Adipose tissue (tissue), 3 donors: Measurements from ENCODE around the gene SH3RF3. TPM values are rescaled to one million over a fixed set of nuclear protein-coding genes. Genes with fewer than 3 reads are reported as not detected.

Experiments
- H3K27ac ChIP-seq: one replicate; pipeline ENCODE4 v1.5.1; 2013; ENCODE audit warnings: low read depth, low read length
- WGBS, 3 donors: extraction: QIAGEN DNeasy Blood & Tissue Kit; methylation state at CpG; one replicate each; pipeline ENCODE4 v1.1.7; 2013; 5-methylcytosine and 5-hydroxymethylcytosine counted together
- polyA plus RNA-seq, 3 donors: library from polyadenylated mRNA; stranded (reverse); fragments of 200-250 nt; gene quantifications; one replicate each; pipeline ENCODE4 v1.2.3, GENCODE V29; 2013
- donor health status: healthy with polysubstance abuse.
- donor health status: Bipolar disorder and iron deficiency.
- donor health status: healthy.

Gene SH3RF3
- polyA plus RNA-seq, 3 donors = 1.2 to 6.5 (median 5.4) TPM

- no peak overlapping the region for H3K27ac ChIP-seq
- WGBS, 3 donors = 94 to 97% (median 96%) methylated on average over 22 of the region's 22 CpGs
These were observed 74.4 kb downstream of the SH3RF3 start for GRCh38 chr2:109203246-109204011.

GRCh38 chr2:109204412-109204811 lies 75.4 kb downstream of the SH3RF3 start:
- H3K27ac ChIP-seq = no peak overlapping the region
- WGBS, 3 donors = 92 to 99% (median 92%) methylated on average over 3 of the region's 3 CpGs

- 95 to 97% (median 95%) methylated on average over 6 of the region's 6 CpGs for WGBS, 3 donors
These were observed 76.4 kb downstream of the SH3RF3 start for GRCh38 chr2:109205447-109205846.

GRCh38 chr2:109206569-109207146 lies 77.7 kb downstream of the SH3RF3 start:
- H3K27ac ChIP-seq = no peak overlapping the region
- 96 to 99% (median 98%) methylated on average over 2 of the region's 2 CpGs for WGBS, 3 donors

More at GRCh38 chr2:109205447-109205846, 76.4 kb downstream of the SH3RF3 start:
- no peak overlapping the region for H3K27ac ChIP-seq

GRCh38 chr2:109207176-109207575 lies 78.2 kb downstream of the SH3RF3 start:
- 54 to 81% (median 66%) methylated on average over 1 of the region's 1 CpG for WGBS, 3 donors
- H3K27ac ChIP-seq = no peak overlapping the region

- 88 to 97% (median 95%) methylated on average over 3 of the region's 3 CpGs for WGBS, 3 donors
These were observed 79.3 kb downstream of the SH3RF3 start for GRCh38 chr2:109208071-109208950.

GRCh38 chr2:109208951-109209335 lies 79.9 kb downstream of the SH3RF3 start:
- 77 to 87% (median 87%) methylated on average over 6 of the region's 6 CpGs for WGBS, 3 donors
- no peak overlapping the region for H3K27ac ChIP-seq

More at GRCh38 chr2:109208071-109208950, 79.3 kb downstream of the SH3RF3 start:
- H3K27ac ChIP-seq = no peak overlapping the region

GRCh38 chr2:109209412-109209811 lies 80.4 kb downstream of the SH3RF3 start:
- no peak overlapping the region for H3K27ac ChIP-seq
- WGBS, 3 donors = 36 to 50% (median 49%) methylated on average over 4 of the region's 4 CpGs

GRCh38 chr2:109209941-109210340 lies 80.9 kb downstream of the SH3RF3 start:
- no peak overlapping the region for H3K27ac ChIP-seq
- WGBS, 3 donors = 84 to 86% (median 84%) methylated on average over 7 of the region's 7 CpGs

GRCh38 chr2:109210431-109211200 lies 81.6 kb downstream of the SH3RF3 start:
- H3K27ac ChIP-seq = no peak overlapping the region
- WGBS, 3 donors = 27 to 60% (median 35%) methylated on average over 7 of the region's 7 CpGs

GRCh38 chr2:109211315-109211714 lies 82.3 kb downstream of the SH3RF3 start:
- 68 to 91% (median 86%) methylated on average over 10 of the region's 10 CpGs for WGBS, 3 donors
- no peak overlapping the region for H3K27ac ChIP-seq

- 89 to 93% (median 90%) methylated on average over 10 of the region's 10 CpGs for WGBS, 3 donors
These were observed 84.0 kb downstream of the SH3RF3 start for GRCh38 chr2:109212836-109213563.

GRCh38 chr2:109213646-109214433 lies 84.8 kb downstream of the SH3RF3 start:
- no peak overlapping the region for H3K27ac ChIP-seq
- 48 to 68% (median 58%) methylated on average over 16 of the region's 16 CpGs for WGBS, 3 donors

More at GRCh38 chr2:109212836-109213563, 84.0 kb downstream of the SH3RF3 start:
- H3K27ac ChIP-seq = no peak overlapping the region

- H3K27ac ChIP-seq = no peak overlapping the region
- WGBS, 3 donors = 82 to 85% (median 84%) methylated on average over 11 of the region's 11 CpGs
These were observed 85.8 kb downstream of the SH3RF3 start for GRCh38 chr2:109214651-109215371.

GRCh38 chr2:109215866-109216265 lies 86.9 kb downstream of the SH3RF3 start:
- 90 to 96% (median 96%) methylated on average over 11 of the region's 11 CpGs for WGBS, 3 donors
- H3K27ac ChIP-seq = no peak overlapping the region

- no peak overlapping the region for H3K27ac ChIP-seq
- 64 to 84% (median 78%) methylated on average over 6 of the region's 6 CpGs for WGBS, 3 donors
These were observed 87.3 kb downstream of the SH3RF3 start for GRCh38 chr2:109216332-109216731.
